ENCODE results near the gene TIMP4.

Gene TIMP4

DNA sequence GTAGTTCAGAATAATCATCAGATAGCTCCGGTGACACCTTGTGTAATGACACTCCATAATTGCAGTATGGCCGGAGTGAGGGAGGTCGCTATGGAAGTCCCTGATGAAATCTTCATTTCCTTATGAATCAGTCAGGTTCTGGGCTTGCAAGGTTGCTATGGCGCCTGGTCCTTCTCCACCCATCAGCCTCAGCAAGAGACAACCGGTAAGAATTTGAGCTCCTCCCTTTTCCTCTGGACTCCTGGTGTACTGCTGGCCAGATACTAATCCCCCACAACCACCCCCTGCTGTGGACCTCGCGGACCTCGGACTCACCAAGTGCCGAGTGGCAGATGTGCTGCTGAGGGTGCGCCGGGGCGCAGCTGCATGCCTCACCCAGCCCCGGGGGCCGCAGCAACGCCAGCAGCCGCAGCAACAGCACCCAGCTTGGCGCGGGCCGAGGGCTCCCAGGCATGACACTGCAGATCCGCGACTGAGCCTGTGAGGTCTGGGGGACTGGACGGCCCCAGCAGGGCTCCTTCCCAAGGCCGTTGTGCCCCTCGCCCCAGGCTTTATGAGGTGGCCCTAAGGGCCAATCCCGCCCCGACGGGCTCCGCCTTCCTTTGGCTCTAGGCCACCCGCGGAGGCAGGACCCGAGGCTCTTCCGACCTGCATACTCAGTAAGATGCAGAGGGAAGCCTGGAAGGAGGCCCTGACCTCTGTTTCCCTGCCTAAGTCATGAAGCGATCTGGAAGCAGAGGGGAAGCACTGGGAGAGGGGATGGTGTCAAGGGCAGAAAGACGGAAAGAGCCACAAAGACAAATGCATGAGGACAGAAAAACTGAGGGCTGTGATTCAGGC, at the start of gene TIMP4:
TIMP4 (minus strand) TSS at position 526 of the 840 bp plus-strand sequence; CDS start at position 454, 72 bp downstream.
- Histone ChIP-seq H3K27ac (ENCODE audit: low read depth, low read length) (peak within 1 kb of the TSS; percentile 76), H3K9ac (ENCODE audit: low read length in 5 of 5) (peak within 1 kb of the TSS; percentile 23 to 71 (median 60)), H3K36me3 (ENCODE audit: control insufficient read depth in 5 of 5, insufficient read depth in 5 of 5, low read length in 5 of 5) (peaks cover 0 to 34% (median 22%) of the 10 kb centered on the region in 5 donors), H3K27me3 (ENCODE audit: control insufficient read depth in 5 of 5, insufficient read depth in 4 of 5, low read length in 5 of 5) (no peaks in the 10 kb centered on the region), H3K4me3 (ENCODE audit: low read depth in 1 of 5, low read length in 5 of 5) (peak within 1 kb of the TSS; percentile 72 to 82 (median 74)), H3K9me3 (ENCODE audit: control insufficient read depth in 5 of 5, low read length in 5 of 5) (no peaks in the 10 kb centered on the region), H3K4me1 (ENCODE audit: control insufficient read depth in 5 of 5, insufficient read depth in 5 of 5, low read length in 5 of 5) (peaks cover 3 to 71% (median 64%) of the 10 kb centered on the region in 5 donors)

DNA sequence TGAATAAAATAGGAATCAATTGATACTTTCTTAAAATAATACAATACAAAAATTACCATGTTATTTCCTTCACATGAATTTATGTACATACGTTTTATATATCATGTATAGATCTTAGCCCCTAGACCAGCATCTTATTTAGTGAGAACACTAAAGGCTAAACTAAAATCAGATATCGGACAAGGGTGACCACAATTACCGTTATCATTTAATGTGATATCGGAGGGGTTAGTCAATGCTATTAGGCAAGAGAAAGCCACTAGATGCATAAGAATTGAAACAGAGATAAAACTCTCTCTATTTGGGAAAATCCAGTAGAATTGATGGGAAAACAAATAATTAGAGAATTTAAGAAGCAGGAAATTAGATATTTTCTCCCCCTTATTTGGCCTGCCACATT, 46.5 kb upstream of the TIMP4 start:
- H3K9ac ChIP-seq (ENCODE audit: low read length in 5 of 5), result no peak overlapping the region
- no peak overlapping the region for H3K4me3 ChIP-seq (ENCODE audit: low read depth in 1 of 5, low read length in 5 of 5)
- H3K4me1 ChIP-seq (ENCODE audit: control insufficient read depth in 5 of 5, insufficient read depth in 5 of 5, low read length in 5 of 5), result peaks cover 0 to 3% (median 0%) of the 10 kb centered on the region in 5 donors
- H3K9me3 ChIP-seq (ENCODE audit: control insufficient read depth in 5 of 5, low read length in 5 of 5), result peaks cover 0 to 3% (median under 1%) of the 10 kb centered on the region in 5 donors
- H3K27me3 ChIP-seq (ENCODE audit: control insufficient read depth in 5 of 5, insufficient read depth in 4 of 5, low read length in 5 of 5), result no peaks in the 10 kb centered on the region
- no peaks in the 10 kb centered on the region for H3K36me3 ChIP-seq (ENCODE audit: control insufficient read depth in 5 of 5, insufficient read depth in 5 of 5, low read length in 5 of 5)
- peak overlapping the region; percentile 5 for H3K27ac ChIP-seq (ENCODE audit: low read depth, low read length)

DNA sequence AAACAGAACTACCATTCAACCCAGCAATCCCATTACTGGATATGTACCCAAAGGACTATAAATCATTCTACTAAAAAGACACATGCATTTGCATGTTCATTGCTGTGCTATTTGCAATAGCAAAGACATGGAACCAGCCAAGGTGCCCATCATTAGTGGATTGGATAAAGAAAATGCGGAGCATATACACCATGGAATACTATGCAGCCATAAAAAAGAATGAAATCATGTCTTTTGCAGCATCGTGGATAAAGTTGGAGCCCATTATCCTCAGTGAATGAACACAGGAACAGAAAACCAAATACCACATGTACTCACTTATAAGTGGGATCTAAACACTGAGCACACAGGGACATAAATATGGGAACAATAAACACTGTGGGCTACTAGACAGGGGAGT, 43.1 kb upstream of the TIMP4 start:
- H3K27ac ChIP-seq (ENCODE audit: low read depth, low read length), result no peak overlapping the region
- no peaks in the 10 kb centered on the region for H3K36me3 ChIP-seq (ENCODE audit: control insufficient read depth in 5 of 5, insufficient read depth in 5 of 5, low read length in 5 of 5)
- H3K9me3 ChIP-seq (ENCODE audit: control insufficient read depth in 5 of 5, low read length in 5 of 5), result no peaks in the 10 kb centered on the region
- H3K9ac ChIP-seq (ENCODE audit: low read length in 5 of 5), result no peak overlapping the region
- H3K4me3 ChIP-seq (ENCODE audit: low read depth in 1 of 5, low read length in 5 of 5), result no peak overlapping the region
- no peaks in the 10 kb centered on the region for H3K27me3 ChIP-seq (ENCODE audit: control insufficient read depth in 5 of 5, insufficient read depth in 4 of 5, low read length in 5 of 5)
- H3K4me1 ChIP-seq (ENCODE audit: control insufficient read depth in 5 of 5, insufficient read depth in 5 of 5, low read length in 5 of 5), result peaks cover 0 to 6% (median 3%) of the 10 kb centered on the region in 5 donors

DNA sequence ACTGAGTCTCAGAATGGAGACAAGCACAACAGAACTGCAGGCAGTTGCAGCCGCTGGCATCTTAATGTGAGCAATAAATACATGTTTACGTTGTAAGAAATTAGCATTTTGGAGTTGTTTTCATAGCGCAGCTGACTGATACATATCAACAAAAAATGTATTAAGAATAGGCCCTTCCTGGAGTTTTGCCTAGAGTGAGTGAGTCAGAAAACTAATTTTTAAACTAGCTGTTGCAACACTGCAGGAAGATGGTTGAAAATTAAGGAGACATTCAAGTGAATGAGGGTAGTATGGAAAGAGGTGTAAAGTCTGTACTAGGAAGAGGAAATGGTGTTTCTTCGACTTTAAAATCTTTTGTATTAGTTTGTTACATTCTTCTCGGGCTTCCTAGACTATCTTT, 39.6 kb upstream of the TIMP4 start:
- H3K9ac ChIP-seq (ENCODE audit: low read length in 5 of 5), result no peak overlapping the region
- H3K4me3 ChIP-seq (ENCODE audit: low read depth in 1 of 5, low read length in 5 of 5), result no peak overlapping the region
- no peaks in the 10 kb centered on the region for H3K36me3 ChIP-seq (ENCODE audit: control insufficient read depth in 5 of 5, insufficient read depth in 5 of 5, low read length in 5 of 5)
- no peaks in the 10 kb centered on the region for H3K27me3 ChIP-seq (ENCODE audit: control insufficient read depth in 5 of 5, insufficient read depth in 4 of 5, low read length in 5 of 5)
- H3K4me1 ChIP-seq (ENCODE audit: control insufficient read depth in 5 of 5, insufficient read depth in 5 of 5, low read length in 5 of 5), result peaks cover 0 to 22% (median 15%) of the 10 kb centered on the region in 5 donors
- H3K27ac ChIP-seq (ENCODE audit: low read depth, low read length), result no peak overlapping the region
- no peaks in the 10 kb centered on the region for H3K9me3 ChIP-seq (ENCODE audit: control insufficient read depth in 5 of 5, low read length in 5 of 5)

DNA sequence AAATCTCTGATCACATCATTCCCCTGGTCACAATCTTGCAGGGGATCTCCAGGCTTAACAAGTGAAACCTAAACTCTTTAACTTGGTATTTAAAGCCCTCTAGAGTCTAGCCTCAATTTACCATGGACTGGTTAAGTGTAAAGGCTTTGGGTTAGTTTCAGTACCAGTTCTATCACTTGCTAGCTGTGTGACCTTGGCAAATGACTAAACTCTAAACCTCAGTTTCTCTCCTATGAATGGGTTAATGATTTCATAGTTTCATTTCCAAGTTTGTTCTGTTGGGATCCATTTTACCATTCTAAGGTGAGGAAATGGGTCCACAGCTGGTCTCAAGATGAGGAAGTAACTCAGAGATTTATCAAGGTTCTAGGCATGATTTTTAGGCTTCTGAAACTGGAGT, 38.8 kb upstream of the TIMP4 start:
- Histone ChIP-seq H3K9me3 (ENCODE audit: control insufficient read depth in 5 of 5, low read length in 5 of 5) (no peaks in the 10 kb centered on the region), H3K9ac (ENCODE audit: low read length in 5 of 5) (no peak overlapping the region), H3K27ac (ENCODE audit: low read depth, low read length) (no peak overlapping the region), H3K36me3 (ENCODE audit: control insufficient read depth in 5 of 5, insufficient read depth in 5 of 5, low read length in 5 of 5) (no peaks in the 10 kb centered on the region), H3K4me1 (ENCODE audit: control insufficient read depth in 5 of 5, insufficient read depth in 5 of 5, low read length in 5 of 5) (peaks cover 0 to 28% (median 20%) of the 10 kb centered on the region in 5 donors), H3K27me3 (ENCODE audit: control insufficient read depth in 5 of 5, insufficient read depth in 4 of 5, low read length in 5 of 5) (no peaks in the 10 kb centered on the region), H3K4me3 (ENCODE audit: low read depth in 1 of 5, low read length in 5 of 5) (no peak overlapping the region)

DNA sequence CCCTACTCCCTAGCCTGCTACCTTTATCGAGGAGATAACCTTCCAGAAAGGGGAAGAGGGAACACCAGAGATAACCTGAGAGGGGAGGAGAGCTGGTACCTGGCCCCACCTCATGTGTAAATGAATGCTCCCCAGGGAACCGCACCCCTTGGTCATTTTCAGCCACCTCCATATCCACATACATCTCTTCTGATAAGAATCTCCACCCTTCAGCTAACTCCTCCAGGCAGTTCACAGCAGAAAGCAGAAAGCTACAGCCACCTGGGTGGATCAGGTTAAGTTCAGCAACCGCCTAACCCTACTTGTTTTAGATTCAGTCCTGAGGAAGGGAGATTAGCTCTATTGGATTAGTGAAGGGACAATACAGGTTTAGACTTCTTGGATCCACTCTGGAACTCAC, 38.0 kb upstream of the TIMP4 start:
- no peaks in the 10 kb centered on the region for H3K27me3 ChIP-seq (ENCODE audit: control insufficient read depth in 5 of 5, insufficient read depth in 4 of 5, low read length in 5 of 5)
- H3K4me1 ChIP-seq (ENCODE audit: control insufficient read depth in 5 of 5, insufficient read depth in 5 of 5, low read length in 5 of 5), result peaks cover 0 to 28% (median 20%) of the 10 kb centered on the region in 5 donors
- no peaks in the 10 kb centered on the region for H3K36me3 ChIP-seq (ENCODE audit: control insufficient read depth in 5 of 5, insufficient read depth in 5 of 5, low read length in 5 of 5)
- H3K9me3 ChIP-seq (ENCODE audit: control insufficient read depth in 5 of 5, low read length in 5 of 5), result no peaks in the 10 kb centered on the region
- H3K27ac ChIP-seq (ENCODE audit: low read depth, low read length), result no peak overlapping the region
- no peak overlapping the region for H3K9ac ChIP-seq (ENCODE audit: low read length in 5 of 5)
- H3K4me3 ChIP-seq (ENCODE audit: low read depth in 1 of 5, low read length in 5 of 5), result no peak overlapping the region

DNA sequence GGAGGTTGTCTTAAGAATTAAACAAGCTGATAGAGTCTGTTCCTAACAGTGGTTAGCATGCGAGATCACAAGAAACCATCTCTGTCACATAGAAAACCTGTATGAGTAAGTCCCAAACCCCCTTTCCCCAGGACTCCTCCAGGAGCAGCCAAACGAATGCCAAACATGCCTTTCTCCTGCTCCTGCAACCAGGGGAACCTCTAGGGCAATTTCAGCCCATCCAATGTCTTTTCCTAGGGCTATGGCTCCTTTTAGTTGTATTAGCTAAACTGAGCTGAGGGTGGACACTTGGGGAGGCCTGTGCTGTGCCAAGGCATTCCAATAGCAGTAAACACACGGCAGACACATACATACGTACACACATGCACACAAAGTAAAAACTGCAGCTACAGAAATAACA, 36.5 kb upstream of the TIMP4 start:
- Histone ChIP-seq H3K4me3 (ENCODE audit: low read depth in 1 of 5, low read length in 5 of 5) (no peak overlapping the region), H3K9me3 (ENCODE audit: control insufficient read depth in 5 of 5, low read length in 5 of 5) (no peaks in the 10 kb centered on the region), H3K36me3 (ENCODE audit: control insufficient read depth in 5 of 5, insufficient read depth in 5 of 5, low read length in 5 of 5) (peaks cover 0 to 5% (median 0%) of the 10 kb centered on the region in 5 donors), H3K27ac (ENCODE audit: low read depth, low read length) (peak overlapping the region; percentile 66), H3K9ac (ENCODE audit: low read length in 5 of 5) (peak overlapping the region in 1 of 5 donors; percentile 22), H3K27me3 (ENCODE audit: control insufficient read depth in 5 of 5, insufficient read depth in 4 of 5, low read length in 5 of 5) (no peaks in the 10 kb centered on the region), H3K4me1 (ENCODE audit: control insufficient read depth in 5 of 5, insufficient read depth in 5 of 5, low read length in 5 of 5) (peaks cover 0 to 29% (median 20%) of the 10 kb centered on the region in 5 donors)

DNA sequence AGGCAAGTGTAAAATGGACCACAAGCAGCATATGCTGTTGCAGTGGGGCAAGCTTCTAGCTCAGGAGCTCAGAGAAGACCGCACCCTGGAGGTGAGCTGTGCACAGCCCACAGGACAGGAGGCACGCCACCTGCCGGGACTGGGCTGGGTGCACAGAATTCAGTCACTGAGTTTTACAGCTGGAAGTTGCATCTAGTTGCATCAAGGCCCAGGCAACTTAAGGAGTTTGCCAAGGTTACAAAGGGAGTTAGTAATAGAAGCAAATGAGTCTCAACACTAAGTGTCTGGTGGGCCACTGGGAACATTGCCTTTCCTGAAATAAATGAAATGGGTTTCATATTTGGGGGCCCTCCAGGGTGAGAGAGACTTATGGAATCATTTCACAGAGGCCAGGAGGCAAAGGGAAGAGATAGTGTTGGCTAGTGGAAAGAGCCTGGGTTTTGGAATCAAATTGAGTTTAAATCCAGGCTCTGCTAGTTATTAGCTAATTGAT, 36.0 kb upstream of the TIMP4 start:
- Histone ChIP-seq H3K9ac (ENCODE audit: low read length in 5 of 5) (peak overlapping the region in 1 of 5 donors; percentile 22), H3K9me3 (ENCODE audit: control insufficient read depth in 5 of 5, low read length in 5 of 5) (no peaks in the 10 kb centered on the region), H3K27me3 (ENCODE audit: control insufficient read depth in 5 of 5, insufficient read depth in 4 of 5, low read length in 5 of 5) (no peaks in the 10 kb centered on the region), H3K4me1 (ENCODE audit: control insufficient read depth in 5 of 5, insufficient read depth in 5 of 5, low read length in 5 of 5) (peaks cover 0 to 31% (median 20%) of the 10 kb centered on the region in 5 donors), H3K27ac (ENCODE audit: low read depth, low read length) (peak overlapping the region; percentile 66), H3K36me3 (ENCODE audit: control insufficient read depth in 5 of 5, insufficient read depth in 5 of 5, low read length in 5 of 5) (peaks cover 0 to 5% (median 0%) of the 10 kb centered on the region in 5 donors), H3K4me3 (ENCODE audit: low read depth in 1 of 5, low read length in 5 of 5) (peak overlapping the region in 1 of 5 donors; percentile 23)

DNA sequence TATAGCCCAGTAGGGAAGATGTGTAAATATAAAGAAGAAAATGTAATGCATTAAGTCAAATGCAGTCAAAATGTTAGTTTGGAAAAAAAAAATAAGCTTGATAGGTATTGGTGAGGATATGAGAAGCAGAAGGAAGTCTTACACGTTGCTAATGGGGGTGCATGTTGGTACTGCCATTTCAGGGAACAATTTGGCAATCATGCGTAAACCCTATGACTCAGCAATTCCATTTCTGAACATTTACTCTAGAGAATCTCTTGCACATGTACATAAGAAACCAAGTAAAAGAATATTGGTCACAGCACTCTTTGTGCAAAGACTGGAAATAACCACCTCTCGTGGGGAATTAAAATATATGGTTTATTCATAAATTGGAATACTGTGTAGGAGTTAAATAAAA, 35.5 kb upstream of the TIMP4 start:
- Histone ChIP-seq H3K27ac (ENCODE audit: low read depth, low read length) (peak overlapping the region; percentile 66), H3K9me3 (ENCODE audit: control insufficient read depth in 5 of 5, low read length in 5 of 5) (no peaks in the 10 kb centered on the region), H3K9ac (ENCODE audit: low read length in 5 of 5) (no peak overlapping the region), H3K36me3 (ENCODE audit: control insufficient read depth in 5 of 5, insufficient read depth in 5 of 5, low read length in 5 of 5) (peaks cover 0 to 5% (median 0%) of the 10 kb centered on the region in 5 donors), H3K4me3 (ENCODE audit: low read depth in 1 of 5, low read length in 5 of 5) (no peak overlapping the region), H3K4me1 (ENCODE audit: control insufficient read depth in 5 of 5, insufficient read depth in 5 of 5, low read length in 5 of 5) (peaks cover 0 to 33% (median 22%) of the 10 kb centered on the region in 5 donors), H3K27me3 (ENCODE audit: control insufficient read depth in 5 of 5, insufficient read depth in 4 of 5, low read length in 5 of 5) (no peaks in the 10 kb centered on the region)

DNA sequence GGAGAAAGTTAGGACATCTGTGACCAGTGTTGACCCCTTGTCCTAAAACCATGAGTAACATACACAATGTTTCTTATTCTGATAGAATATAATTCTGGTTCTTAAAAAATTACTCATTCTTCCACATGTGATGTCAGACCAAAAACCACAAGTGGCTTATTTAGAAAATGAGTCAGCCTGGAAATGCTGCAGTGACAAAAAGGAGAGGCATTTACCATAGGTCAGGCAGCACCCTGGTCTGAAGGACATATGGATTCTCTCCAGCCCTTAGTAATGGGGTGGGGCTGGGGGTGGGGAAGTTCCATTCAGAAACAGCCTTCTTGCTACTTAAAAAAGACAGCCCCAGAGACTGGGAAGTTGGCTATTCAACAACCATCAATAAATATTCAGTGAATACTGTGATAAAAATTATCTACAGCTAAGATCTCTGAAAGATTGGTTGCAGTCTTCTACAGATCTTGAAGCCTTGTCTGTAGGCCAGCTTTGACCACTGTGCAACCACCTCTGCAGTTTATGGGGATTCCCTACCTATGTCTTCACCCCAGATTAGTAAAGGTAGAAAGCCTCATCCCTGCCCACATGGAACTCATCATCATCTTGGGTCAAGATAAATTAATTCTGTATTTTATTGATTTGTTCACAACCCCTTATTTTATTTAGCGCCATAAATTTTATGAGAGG, 34.9 kb upstream of the TIMP4 start:
- no peaks in the 10 kb centered on the region for H3K27me3 ChIP-seq (ENCODE audit: control insufficient read depth in 5 of 5, insufficient read depth in 4 of 5, low read length in 5 of 5)
- no peak overlapping the region for H3K9ac ChIP-seq (ENCODE audit: low read length in 5 of 5)
- no peak overlapping the region for H3K27ac ChIP-seq (ENCODE audit: low read depth, low read length)
- H3K36me3 ChIP-seq (ENCODE audit: control insufficient read depth in 5 of 5, insufficient read depth in 5 of 5, low read length in 5 of 5), result peaks cover 0 to 5% (median 0%) of the 10 kb centered on the region in 5 donors
- peaks cover 3 to 39% (median 27%) of the 10 kb centered on the region in 5 donors for H3K4me1 ChIP-seq (ENCODE audit: control insufficient read depth in 5 of 5, insufficient read depth in 5 of 5, low read length in 5 of 5)
- no peaks in the 10 kb centered on the region for H3K9me3 ChIP-seq (ENCODE audit: control insufficient read depth in 5 of 5, low read length in 5 of 5)
- H3K4me3 ChIP-seq (ENCODE audit: low read depth in 1 of 5, low read length in 5 of 5), result no peak overlapping the region
